C4-2B (cell line): ENCODE results near the gene SRSF7.

Source experiments
- ZFX ChIP-seq: fragments of 450-650 bp; IDR thresholded peaks from 2 replicates; pipeline ENCODE4 v1.6.1; 2017
- TF ChIP-seq, protein P1 (sequence below): fragments of 450-650 bp; conservative IDR thresholded peaks from 2 replicates; pipeline ENCODE4 v1.5.1; 2017; ENCODE audit warnings: mild to moderate bottlenecking

- TF ChIP-seq, protein P1, sequence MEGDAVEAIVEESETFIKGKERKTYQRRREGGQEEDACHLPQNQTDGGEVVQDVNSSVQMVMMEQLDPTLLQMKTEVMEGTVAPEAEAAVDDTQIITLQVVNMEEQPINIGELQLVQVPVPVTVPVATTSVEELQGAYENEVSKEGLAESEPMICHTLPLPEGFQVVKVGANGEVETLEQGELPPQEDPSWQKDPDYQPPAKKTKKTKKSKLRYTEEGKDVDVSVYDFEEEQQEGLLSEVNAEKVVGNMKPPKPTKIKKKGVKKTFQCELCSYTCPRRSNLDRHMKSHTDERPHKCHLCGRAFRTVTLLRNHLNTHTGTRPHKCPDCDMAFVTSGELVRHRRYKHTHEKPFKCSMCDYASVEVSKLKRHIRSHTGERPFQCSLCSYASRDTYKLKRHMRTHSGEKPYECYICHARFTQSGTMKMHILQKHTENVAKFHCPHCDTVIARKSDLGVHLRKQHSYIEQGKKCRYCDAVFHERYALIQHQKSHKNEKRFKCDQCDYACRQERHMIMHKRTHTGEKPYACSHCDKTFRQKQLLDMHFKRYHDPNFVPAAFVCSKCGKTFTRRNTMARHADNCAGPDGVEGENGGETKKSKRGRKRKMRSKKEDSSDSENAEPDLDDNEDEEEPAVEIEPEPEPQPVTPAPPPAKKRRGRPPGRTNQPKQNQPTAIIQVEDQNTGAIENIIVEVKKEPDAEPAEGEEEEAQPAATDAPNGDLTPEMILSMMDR: no peak
- TF ChIP-seq ZFX: no peak
Observed at GRCh38 chr2:38712871-38713270, 38.3 kb downstream of the SRSF7 start.
